Prostate gland (tissue), 2 donors: Measurements from ENCODE around the gene TPD52L1.
"Not testable (repeated sequence)": the region's sequence is repeated elsewhere in the genome, so short reads cannot be mapped to it uniquely, and the experiment has no call there.

Experiments
- POLR2A ChIP-seq: fragments of 450-650 bp; IDR thresholded peaks from one replicate; pipeline ENCODE4 v1.6.1; 2016; ENCODE audit warnings: antibody characterized with exemption, mild to moderate bottlenecking
- POLR2AphosphoS5 ChIP-seq: sonication (generic); formaldehyde crosslinking; IDR thresholded peaks from one replicate; pipeline ENCODE4 v1.6.1; 2017; ENCODE audit warnings: antibody characterized with exemption
- TF ChIP-seq, protein P1 (sequence below), 4 experiments: fragments of 200-600 bp in 2 of 4; fragments of 450-650 bp in 2 of 4; sonication (generic) in 2 of 4; IDR thresholded peaks; 1 replicate in 3 of 4; 2 replicates in 1 of 4; pipeline ENCODE4 v1.5.1; 2016 to 2019; ENCODE audit warnings: antibody characterized with exemption in 4 of 4, mild to moderate bottlenecking in 2 of 4, moderate library complexity in 2 of 4

DNA sequence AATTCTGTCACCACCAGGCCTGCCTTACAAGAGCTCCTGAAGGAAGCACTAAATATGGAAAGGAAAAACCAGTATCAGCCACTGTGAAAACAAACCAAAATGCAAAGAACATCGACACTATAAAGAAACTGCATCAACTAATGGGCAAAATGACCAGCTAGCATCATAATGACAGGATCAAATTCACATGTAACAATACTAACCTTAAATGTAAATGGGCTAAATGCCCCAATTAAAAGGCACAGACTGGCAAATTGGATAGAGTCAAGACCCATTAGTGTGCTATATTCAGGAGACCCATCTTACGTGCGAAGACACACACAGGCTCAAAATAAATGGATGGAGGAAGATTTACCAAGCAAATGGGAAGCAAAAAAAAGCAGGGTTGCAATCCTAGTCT, 128.9 kb downstream of the TPD52L1 start:
- TF ChIP-seq, protein P1, sequence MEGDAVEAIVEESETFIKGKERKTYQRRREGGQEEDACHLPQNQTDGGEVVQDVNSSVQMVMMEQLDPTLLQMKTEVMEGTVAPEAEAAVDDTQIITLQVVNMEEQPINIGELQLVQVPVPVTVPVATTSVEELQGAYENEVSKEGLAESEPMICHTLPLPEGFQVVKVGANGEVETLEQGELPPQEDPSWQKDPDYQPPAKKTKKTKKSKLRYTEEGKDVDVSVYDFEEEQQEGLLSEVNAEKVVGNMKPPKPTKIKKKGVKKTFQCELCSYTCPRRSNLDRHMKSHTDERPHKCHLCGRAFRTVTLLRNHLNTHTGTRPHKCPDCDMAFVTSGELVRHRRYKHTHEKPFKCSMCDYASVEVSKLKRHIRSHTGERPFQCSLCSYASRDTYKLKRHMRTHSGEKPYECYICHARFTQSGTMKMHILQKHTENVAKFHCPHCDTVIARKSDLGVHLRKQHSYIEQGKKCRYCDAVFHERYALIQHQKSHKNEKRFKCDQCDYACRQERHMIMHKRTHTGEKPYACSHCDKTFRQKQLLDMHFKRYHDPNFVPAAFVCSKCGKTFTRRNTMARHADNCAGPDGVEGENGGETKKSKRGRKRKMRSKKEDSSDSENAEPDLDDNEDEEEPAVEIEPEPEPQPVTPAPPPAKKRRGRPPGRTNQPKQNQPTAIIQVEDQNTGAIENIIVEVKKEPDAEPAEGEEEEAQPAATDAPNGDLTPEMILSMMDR (IDR thresholded peaks at IDR 0.05), result not testable (repeated sequence)
- TF ChIP-seq POLR2AphosphoS5, POLR2A: not testable (repeated sequence)
